Calu3 (cell line): ENCODE measurements around the gene PBX4. TPM values are rescaled to one million over a fixed set of nuclear protein-coding genes. Genes with fewer than 3 reads are reported as not detected.
A peak's percentile ranks its signal among the peaks of the same experiment; 100 is the strongest.

Source experiments
- BruUV-seq: library from RNA; stranded (reverse); fragments of 400-500 nt; replicated peaks from 2 replicates; lab custom pipeline; 2021; lab: Mats Ljungman, UMichigan
- CTCF ChIA-PET: fragments of 300-600 bp; sonication (Branson Sonifier 250); formaldehyde crosslinking; loops from one replicate; lab custom pipeline; 2022; ENCODE audit warnings: antibody characterized with exemption; lab: Charles Lee
- DNase-seq: peaks from one replicate; pipeline ENCODE4 v3.0.0; 2022
- H3K27ac Mint-ChIP-seq: one replicate; pipeline ENCODE4 v1.8.0; 2022; ENCODE audit warnings: mixed read lengths; ENCODE audit not compliant: unreplicated experiment
- H3K27me3 Mint-ChIP-seq: one replicate; pipeline ENCODE4 v1.8.0; 2022; ENCODE audit warnings: mixed read lengths; ENCODE audit not compliant: unreplicated experiment
- H3K36me3 Mint-ChIP-seq: one replicate; pipeline ENCODE4 v1.8.0; 2022; ENCODE audit warnings: mild to moderate bottlenecking, moderate library complexity, mixed read lengths; ENCODE audit not compliant: insufficient read depth, unreplicated experiment
- H3K4me1 Mint-ChIP-seq: one replicate; pipeline ENCODE4 v1.8.0; 2022; ENCODE audit warnings: mild to moderate bottlenecking, low read depth, mixed read lengths; ENCODE audit not compliant: unreplicated experiment
- H3K4me3 Mint-ChIP-seq: one replicate; pipeline ENCODE4 v1.8.0; 2022; ENCODE audit warnings: mild to moderate bottlenecking, low read depth, moderate library complexity, mixed read lengths; ENCODE audit not compliant: unreplicated experiment
- H3K9me3 Mint-ChIP-seq: one replicate; pipeline ENCODE4 v1.8.0; 2022; ENCODE audit warnings: low read depth, mixed read lengths; ENCODE audit not compliant: unreplicated experiment
- intact Hi-C: fragments of 100-400 bp; cut with micrococcal nuclease; formaldehyde crosslinking; loops from one replicate; pipeline ENCODE4 v1.10.0; 2022; ENCODE audit not compliant: unreplicated experiment
- total RNA-seq: library from RNA; stranded (reverse); gene quantifications from 2 replicates; pipeline ENCODE4 v1.2.3, GENCODE V29; 2022
- TF ChIP-seq, protein P1 (sequence below): fragments of 200-600 bp; IDR thresholded peaks from one replicate; pipeline ENCODE4 v1.8.0; 2022; ENCODE audit warnings: antibody characterized with exemption; ENCODE audit not compliant: unreplicated experiment

The PBX4 gene
- total RNA-seq, 1 experiment from 2014 or later: 6.0 TPM

DNA sequence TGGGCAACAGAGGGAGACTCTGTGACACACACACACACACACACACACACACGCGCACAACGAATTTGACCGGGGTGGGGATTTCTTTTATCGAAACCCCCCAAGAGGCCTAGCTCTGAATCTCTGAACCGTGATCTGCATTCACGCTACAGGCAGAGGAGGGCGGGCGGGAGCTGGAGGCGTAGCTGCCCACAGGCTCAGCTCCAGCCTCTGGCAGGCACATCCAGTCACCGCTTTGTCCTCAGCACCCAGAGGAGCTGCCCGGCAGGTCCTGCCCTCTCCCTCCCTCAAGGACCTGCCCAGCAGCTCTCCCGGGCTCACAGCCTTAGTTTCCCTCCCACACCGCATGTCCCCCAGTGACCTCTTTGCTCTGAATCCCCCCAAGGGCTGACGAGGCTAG is 60.4 kb downstream of the PBX4 start:
- CTCF ChIA-PET: no interaction called here
- no peaks in the 10 kb centered on the region for H3K27me3 Mint-ChIP-seq

DNA sequence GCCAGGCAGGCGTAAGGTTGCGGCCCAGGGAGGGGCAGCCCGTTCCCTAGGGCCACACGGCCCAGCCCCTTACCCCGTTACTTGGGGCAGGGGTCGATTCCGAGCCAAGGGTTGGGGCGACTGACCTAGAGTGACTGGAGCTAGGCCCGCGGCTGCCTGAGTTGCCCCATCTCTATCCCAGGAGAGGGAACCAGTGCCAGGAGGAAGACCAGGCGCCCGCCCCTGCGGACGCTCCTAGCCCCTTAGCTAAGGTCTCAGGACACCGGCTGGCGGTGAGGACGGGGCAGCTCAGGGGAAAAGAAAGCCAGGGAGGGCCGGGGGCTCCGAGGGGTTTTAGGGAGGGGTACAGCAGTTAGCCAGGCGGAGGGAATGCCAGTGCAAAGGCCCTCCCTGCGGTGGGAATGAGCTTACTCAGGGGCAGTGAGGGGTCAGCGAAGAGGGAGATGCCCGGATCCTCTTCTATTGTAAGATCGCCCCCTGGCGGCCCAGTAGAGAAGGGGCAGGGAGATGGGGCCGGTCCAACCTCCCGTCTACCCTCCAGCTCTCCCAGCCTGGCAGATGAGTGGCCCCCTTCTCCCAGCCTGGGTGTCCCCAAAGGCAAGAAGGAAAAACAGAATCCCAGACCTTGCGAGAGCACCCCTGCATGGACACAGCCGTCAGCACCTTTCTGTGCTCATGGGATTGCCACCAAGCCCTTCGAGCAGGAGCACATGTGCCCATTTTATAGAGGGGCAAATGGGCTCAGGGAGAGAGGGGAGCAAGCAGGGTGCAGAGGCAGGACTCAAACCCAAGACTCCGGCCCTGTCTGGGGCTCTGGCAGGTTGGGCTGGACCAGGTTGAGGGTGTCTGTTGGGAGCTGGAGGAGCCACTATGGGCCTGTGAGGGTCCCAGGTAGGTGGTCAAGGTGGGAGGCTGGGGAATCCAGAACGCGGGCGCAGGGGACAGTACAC is 64.1 kb downstream of the PBX4 start:
- Mint-ChIP-seq H3K27ac (no peak overlapping the region), H3K4me3 (no peak overlapping the region)

More for the DNA sequence above, 60.4 kb downstream of the PBX4 start:
- Mint-ChIP-seq H3K4me1 (no peaks in the 10 kb centered on the region), H3K27ac (no peak overlapping the region), H3K4me3 (no peak overlapping the region), H3K9me3 (no peaks in the 10 kb centered on the region), H3K36me3 (no peaks in the 10 kb centered on the region)
- no peak for DNase-seq
- TF ChIP-seq, protein P1, sequence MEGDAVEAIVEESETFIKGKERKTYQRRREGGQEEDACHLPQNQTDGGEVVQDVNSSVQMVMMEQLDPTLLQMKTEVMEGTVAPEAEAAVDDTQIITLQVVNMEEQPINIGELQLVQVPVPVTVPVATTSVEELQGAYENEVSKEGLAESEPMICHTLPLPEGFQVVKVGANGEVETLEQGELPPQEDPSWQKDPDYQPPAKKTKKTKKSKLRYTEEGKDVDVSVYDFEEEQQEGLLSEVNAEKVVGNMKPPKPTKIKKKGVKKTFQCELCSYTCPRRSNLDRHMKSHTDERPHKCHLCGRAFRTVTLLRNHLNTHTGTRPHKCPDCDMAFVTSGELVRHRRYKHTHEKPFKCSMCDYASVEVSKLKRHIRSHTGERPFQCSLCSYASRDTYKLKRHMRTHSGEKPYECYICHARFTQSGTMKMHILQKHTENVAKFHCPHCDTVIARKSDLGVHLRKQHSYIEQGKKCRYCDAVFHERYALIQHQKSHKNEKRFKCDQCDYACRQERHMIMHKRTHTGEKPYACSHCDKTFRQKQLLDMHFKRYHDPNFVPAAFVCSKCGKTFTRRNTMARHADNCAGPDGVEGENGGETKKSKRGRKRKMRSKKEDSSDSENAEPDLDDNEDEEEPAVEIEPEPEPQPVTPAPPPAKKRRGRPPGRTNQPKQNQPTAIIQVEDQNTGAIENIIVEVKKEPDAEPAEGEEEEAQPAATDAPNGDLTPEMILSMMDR: no peak
- intact Hi-C loops: loop anchor here (10.0 kb wide), 1 partner anchor 47 kb away; no protein-coding TSS in a partner anchor
- no TSS peak for BruUV-seq

GRCh38 chr19:19553670-19554069 is 64.8 kb downstream of the PBX4 start:
- Mint-ChIP-seq H3K36me3 (peaks cover 4% of the 10 kb centered on the region), H3K27me3 (peaks cover 10% of the 10 kb centered on the region), H3K4me1 (no peaks in the 10 kb centered on the region), H3K4me3 (no peak overlapping the region), H3K27ac (no peak overlapping the region), H3K9me3 (no peaks in the 10 kb centered on the region)
- no peak for DNase-seq
- intact Hi-C loops: loop anchor here (10.0 kb wide), 1 partner anchor 51 kb away; no protein-coding TSS in a partner anchor
- CTCF ChIA-PET: interaction anchor here (1.3 to 1.6 kb wide), 2 partner anchors 21 to 75 kb away, joined by 5 read pairs; no protein-coding TSS in a partner anchor
- BruUV-seq: no TSS peak
- TF ChIP-seq, protein P1: no peak

More for the DNA sequence above, 64.1 kb downstream of the PBX4 start:
- Mint-ChIP-seq H3K36me3 (peaks cover 4% of the 10 kb centered on the region), H3K9me3 (no peaks in the 10 kb centered on the region), H3K4me1 (no peaks in the 10 kb centered on the region), H3K27me3 (peaks cover 4% of the 10 kb centered on the region)
- intact Hi-C loops: loop anchor here (10.0 kb wide), 1 partner anchor 50 kb away; no protein-coding TSS in a partner anchor
- CTCF ChIA-PET: interaction anchor here (0.8 to 1.6 kb wide), 2 partner anchors 14 to 22 kb away, joined by 3 to 5 read pairs; no protein-coding TSS in a partner anchor
- no TSS peak for BruUV-seq
- TF ChIP-seq, protein P1: no peak
- DNase-seq: peak; percentile 48

DNA sequence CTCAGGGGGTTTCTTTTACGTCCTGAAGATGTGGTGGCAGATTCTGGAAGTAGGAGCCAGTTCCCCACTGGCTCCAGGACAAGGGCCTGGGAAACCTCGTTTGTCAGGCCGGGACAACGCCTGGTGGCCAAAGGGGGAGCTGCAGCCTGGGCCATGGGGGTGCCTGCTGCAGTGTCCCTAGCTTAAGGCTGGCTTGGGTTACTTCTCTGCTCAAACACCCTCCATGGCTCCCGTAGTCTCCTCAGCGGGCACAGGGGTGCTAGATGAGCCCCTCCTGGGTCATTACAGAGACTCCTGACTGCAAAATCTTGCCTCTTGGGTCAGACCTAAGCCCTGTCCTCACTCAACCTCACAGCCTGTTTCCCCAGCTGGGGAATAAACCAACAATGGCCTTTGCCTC is 65.7 kb downstream of the PBX4 start:
- BruUV-seq: no TSS peak
- no peak overlapping the region for H3K27ac Mint-ChIP-seq
- CTCF ChIA-PET: interaction anchor here (0.6 to 1.3 kb wide), 4 partner anchors 8 to 114 kb away, joined by 3 to 5 read pairs (median 4); no protein-coding TSS in a partner anchor
- peak; percentile 64 for DNase-seq
- no peaks in the 10 kb centered on the region for H3K9me3 Mint-ChIP-seq
- H3K36me3 Mint-ChIP-seq: peaks cover 4% of the 10 kb centered on the region
- TF ChIP-seq, protein P1: peak; percentile 70
- H3K4me1 Mint-ChIP-seq: no peaks in the 10 kb centered on the region
- intact Hi-C loops: loop anchor here (10.0 kb wide), 1 partner anchor 52 kb away; no protein-coding TSS in a partner anchor
- H3K27me3 Mint-ChIP-seq: peaks cover 14% of the 10 kb centered on the region
- H3K4me3 Mint-ChIP-seq: no peak overlapping the region
